ENCODE measurements around the gene ZIM2.

The ZIM2 gene

DNA sequence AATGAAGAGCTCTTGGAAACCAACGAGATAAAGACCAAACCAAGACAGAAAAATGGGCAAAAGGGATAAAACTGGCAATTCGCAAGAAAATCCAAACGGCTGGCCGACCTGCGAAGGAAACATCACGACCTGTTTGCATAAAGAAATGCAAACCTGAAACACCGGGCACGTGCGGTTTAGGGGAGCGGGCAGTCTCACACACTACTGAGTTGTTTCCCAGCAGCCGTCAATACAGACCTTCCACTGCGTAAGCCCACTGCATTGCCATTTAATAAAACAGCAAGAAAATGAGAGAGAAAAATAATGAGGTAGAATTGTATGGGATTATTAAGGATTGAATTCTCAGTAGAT is 642 bp upstream of the ZIM2 start:
- no peaks in the 10 kb centered on the region for H3K36me3 ChIP-seq (ENCODE audit: control insufficient read depth in 2 of 2, insufficient read depth in 1 of 2, low read length in 2 of 2)
- H3K27ac ChIP-seq (ENCODE audit: extremely low read depth, low read depth, low read length) = no peak overlapping the region
- H3K9me3 ChIP-seq (ENCODE audit: control insufficient read depth, insufficient read depth, low read depth, low read length) = no peaks in the 10 kb centered on the region
- no peak overlapping the region for H3K4me3 ChIP-seq (ENCODE audit: low read depth, low read length)
- POLR2A ChIA-PET = no interaction called here
- H3K4me1 ChIP-seq (ENCODE audit: control insufficient read depth, insufficient read depth, low read length) = no peaks in the 10 kb centered on the region
- no peak for TF ChIP-seq GLI2 (tag by site-specific recombination; IDR thresholded peaks at IDR 0.05; ENCODE audit: borderline replicate concordance, low read depth)
- no peak for TF ChIP-seq SETDB1 (IDR thresholded peaks at IDR 0.05; ENCODE audit: insufficient read length, low read length)
- no peak for TF ChIP-seq SP7 (tag by site-specific recombination; IDR thresholded peaks at IDR 0.05)
- no peak for TF ChIP-seq ZNF155 (tag by site-specific recombination; IDR thresholded peaks at IDR 0.05)
- TF ChIP-seq ZNF311 (tag by site-specific recombination; IDR thresholded peaks at IDR 0.05; ENCODE audit: borderline replicate concordance) = no peak
- TF ChIP-seq, protein P1, sequence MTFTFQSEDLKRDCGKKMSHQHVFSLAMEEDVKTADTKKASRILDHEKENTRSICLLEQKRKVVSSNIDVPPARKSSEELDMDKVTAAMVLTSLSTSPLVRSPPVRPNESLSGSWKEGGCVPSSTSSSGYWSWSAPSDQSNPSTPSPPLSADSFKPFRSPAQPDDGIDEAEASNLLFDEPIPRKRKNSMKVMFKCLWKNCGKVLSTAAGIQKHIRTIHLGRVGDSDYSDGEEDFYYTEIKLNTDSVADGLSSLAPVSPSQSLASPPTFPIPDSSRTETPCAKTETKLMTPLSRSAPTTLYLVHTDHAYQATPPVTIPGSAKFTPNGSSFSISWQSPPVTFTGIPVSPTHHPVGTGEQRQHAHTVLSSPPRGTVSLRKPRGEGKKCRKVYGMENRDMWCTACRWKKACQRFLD (tag by site-specific recombination; IDR thresholded peaks at IDR 0.05) = no peak
- no peak for TF ChIP-seq KLF9 (tag by site-specific recombination; IDR thresholded peaks at IDR 0.05; ENCODE audit: low read depth)
- TF ChIP-seq, protein P2, sequence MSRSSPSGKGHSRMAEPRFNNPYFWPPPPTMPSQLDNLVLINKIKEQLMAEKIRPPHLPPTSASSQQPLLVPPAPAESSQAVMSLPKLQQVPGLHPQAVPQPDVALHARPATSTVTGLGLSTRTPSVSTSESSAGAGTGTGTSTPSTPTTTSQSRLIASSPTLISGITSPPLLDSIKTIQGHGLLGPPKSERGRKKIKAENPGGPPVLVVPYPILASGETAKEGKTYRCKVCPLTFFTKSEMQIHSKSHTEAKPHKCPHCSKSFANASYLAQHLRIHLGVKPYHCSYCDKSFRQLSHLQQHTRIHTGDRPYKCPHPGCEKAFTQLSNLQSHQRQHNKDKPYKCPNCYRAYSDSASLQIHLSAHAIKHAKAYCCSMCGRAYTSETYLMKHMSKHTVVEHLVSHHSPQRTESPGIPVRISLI (tag by site-specific recombination; IDR thresholded peaks at IDR 0.05) = no peak
- TF ChIP-seq, protein P3, sequence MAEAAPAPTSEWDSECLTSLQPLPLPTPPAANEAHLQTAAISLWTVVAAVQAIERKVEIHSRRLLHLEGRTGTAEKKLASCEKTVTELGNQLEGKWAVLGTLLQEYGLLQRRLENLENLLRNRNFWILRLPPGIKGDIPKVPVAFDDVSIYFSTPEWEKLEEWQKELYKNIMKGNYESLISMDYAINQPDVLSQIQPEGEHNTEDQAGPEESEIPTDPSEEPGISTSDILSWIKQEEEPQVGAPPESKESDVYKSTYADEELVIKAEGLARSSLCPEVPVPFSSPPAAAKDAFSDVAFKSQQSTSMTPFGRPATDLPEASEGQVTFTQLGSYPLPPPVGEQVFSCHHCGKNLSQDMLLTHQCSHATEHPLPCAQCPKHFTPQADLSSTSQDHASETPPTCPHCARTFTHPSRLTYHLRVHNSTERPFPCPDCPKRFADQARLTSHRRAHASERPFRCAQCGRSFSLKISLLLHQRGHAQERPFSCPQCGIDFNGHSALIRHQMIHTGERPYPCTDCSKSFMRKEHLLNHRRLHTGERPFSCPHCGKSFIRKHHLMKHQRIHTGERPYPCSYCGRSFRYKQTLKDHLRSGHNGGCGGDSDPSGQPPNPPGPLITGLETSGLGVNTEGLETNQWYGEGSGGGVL (tag by site-specific recombination; IDR thresholded peaks at IDR 0.05) = no peak
- TF ChIP-seq, protein P4, sequence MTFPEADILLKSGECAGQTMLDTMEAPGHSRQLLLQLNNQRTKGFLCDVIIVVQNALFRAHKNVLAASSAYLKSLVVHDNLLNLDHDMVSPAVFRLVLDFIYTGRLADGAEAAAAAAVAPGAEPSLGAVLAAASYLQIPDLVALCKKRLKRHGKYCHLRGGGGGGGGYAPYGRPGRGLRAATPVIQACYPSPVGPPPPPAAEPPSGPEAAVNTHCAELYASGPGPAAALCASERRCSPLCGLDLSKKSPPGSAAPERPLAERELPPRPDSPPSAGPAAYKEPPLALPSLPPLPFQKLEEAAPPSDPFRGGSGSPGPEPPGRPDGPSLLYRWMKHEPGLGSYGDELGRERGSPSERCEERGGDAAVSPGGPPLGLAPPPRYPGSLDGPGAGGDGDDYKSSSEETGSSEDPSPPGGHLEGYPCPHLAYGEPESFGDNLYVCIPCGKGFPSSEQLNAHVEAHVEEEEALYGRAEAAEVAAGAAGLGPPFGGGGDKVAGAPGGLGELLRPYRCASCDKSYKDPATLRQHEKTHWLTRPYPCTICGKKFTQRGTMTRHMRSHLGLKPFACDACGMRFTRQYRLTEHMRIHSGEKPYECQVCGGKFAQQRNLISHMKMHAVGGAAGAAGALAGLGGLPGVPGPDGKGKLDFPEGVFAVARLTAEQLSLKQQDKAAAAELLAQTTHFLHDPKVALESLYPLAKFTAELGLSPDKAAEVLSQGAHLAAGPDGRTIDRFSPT (tag by site-specific recombination; IDR thresholded peaks at IDR 0.05) = no peak
- TF ChIP-seq ZNF146 (tag by site-specific recombination; IDR thresholded peaks at IDR 0.05) = no peak
- CTCF ChIA-PET = no interaction called here

DNA sequence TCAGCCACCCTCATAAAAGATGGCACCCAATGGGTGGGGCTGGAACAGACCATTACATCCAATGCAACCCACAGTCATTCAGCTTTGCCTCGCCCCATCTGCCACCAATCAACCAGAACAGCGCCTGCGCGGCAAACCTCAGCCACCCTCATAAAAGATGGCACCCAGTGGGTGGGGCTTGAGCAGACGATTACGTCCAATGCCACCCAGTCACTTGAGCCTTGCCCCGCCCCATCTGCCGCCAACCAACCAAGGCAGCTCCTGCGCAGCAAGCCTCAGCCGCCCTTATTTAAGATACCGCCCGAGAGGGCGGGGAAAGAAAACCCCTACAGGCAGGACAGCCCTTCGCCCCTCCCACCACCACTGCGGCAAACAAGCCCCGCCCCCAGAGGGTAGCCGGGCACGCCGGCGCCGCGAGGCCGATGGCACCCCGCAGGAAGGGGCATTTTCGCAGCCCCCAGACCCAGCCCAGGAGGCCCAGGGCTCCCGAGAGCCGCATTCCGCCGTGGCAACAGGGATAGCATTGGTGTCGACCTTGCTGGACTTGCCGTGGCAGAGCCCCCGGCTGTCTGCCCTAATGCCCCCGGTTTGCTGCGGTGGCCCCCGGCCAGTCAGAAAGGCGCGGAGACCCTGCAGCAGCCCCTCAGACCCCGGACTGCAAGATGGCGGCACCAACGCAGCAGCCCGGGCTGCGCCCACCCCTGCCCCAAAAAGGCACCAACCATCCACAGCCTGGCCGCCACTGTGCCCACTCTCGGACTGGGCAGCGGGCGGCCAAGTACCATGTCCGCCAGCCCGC is 675 bp downstream of the ZIM2 start:
- H3K4me3 ChIP-seq (ENCODE audit: low read depth, low read length) = no peak overlapping the region
- ChIA-PET POLR2A (no interaction called here), CTCF (no interaction called here)
- no peaks in the 10 kb centered on the region for H3K4me1 ChIP-seq (ENCODE audit: control insufficient read depth, insufficient read depth, low read length)
- no peaks in the 10 kb centered on the region for H3K36me3 ChIP-seq (ENCODE audit: control insufficient read depth in 2 of 2, insufficient read depth in 1 of 2, low read length in 2 of 2)
- H3K27ac ChIP-seq (ENCODE audit: extremely low read depth, low read depth, low read length) = no peak overlapping the region
- no peaks in the 10 kb centered on the region for H3K9me3 ChIP-seq (ENCODE audit: control insufficient read depth, insufficient read depth, low read depth, low read length)
- TF ChIP-seq KLF16 (tag by site-specific recombination; IDR thresholded peaks at IDR 0.05) (no peak), ZNF211 (tag by site-specific recombination; IDR thresholded peaks at IDR 0.05; ENCODE audit: low read depth) (no peak), ZNF707 (tag by site-specific recombination; IDR thresholded peaks at IDR 0.05) (no peak), WT1 (tag by site-specific recombination; IDR thresholded peaks at IDR 0.05) (no peak), ZNF521 (tag by site-specific recombination; IDR thresholded peaks at IDR 0.05) (no peak), KLF8 (tag by site-specific recombination; IDR thresholded peaks at IDR 0.05) (no peak), ZEB2 (tag by site-specific recombination; IDR thresholded peaks at IDR 0.05) (no peak)
- TF ChIP-seq, protein P5, sequence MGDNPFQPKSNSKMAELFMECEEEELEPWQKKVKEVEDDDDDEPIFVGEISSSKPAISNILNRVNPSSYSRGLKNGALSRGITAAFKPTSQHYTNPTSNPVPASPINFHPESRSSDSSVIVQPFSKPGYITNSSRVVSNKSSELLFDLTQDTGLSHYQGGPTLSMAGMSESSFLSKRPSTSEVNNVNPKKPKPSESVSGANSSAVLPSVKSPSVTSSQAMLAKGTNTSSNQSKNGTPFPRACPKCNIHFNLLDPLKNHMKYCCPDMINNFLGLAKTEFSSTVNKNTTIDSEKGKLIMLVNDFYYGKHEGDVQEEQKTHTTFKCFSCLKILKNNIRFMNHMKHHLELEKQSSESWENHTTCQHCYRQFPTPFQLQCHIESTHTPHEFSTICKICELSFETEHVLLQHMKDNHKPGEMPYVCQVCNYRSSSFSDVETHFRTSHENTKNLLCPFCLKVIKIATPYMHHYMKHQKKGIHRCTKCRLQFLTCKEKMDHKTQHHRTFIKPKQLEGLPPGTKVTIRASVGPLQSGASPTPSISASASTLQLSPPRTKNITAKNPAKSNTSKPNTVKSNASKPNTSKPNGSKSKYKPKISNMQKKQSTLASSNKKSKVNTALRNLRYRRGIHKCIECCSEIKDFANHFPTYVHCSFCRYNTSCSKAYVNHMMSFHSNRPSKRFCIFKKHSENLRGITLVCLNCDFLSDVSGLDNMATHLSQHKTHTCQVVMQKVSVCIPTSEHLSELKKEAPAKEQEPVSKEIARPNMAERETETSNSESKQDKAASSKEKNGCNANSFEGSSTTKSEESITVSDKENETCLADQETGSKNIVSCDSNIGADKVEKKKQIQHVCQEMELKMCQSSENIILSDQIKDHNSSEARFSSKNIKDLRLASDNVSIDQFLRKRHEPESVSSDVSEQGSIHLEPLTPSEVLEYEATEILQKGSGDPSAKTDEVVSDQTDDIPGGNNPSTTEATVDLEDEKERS (tag by site-specific recombination; IDR thresholded peaks at IDR 0.05) = no peak
- TF ChIP-seq, protein P6, sequence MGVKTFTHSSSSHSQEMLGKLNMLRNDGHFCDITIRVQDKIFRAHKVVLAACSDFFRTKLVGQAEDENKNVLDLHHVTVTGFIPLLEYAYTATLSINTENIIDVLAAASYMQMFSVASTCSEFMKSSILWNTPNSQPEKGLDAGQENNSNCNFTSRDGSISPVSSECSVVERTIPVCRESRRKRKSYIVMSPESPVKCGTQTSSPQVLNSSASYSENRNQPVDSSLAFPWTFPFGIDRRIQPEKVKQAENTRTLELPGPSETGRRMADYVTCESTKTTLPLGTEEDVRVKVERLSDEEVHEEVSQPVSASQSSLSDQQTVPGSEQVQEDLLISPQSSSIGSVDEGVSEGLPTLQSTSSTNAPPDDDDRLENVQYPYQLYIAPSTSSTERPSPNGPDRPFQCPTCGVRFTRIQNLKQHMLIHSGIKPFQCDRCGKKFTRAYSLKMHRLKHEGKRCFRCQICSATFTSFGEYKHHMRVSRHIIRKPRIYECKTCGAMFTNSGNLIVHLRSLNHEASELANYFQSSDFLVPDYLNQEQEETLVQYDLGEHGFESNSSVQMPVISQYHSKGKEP (tag by site-specific recombination; IDR thresholded peaks at IDR 0.05) = no peak
- TF ChIP-seq, protein P7, sequence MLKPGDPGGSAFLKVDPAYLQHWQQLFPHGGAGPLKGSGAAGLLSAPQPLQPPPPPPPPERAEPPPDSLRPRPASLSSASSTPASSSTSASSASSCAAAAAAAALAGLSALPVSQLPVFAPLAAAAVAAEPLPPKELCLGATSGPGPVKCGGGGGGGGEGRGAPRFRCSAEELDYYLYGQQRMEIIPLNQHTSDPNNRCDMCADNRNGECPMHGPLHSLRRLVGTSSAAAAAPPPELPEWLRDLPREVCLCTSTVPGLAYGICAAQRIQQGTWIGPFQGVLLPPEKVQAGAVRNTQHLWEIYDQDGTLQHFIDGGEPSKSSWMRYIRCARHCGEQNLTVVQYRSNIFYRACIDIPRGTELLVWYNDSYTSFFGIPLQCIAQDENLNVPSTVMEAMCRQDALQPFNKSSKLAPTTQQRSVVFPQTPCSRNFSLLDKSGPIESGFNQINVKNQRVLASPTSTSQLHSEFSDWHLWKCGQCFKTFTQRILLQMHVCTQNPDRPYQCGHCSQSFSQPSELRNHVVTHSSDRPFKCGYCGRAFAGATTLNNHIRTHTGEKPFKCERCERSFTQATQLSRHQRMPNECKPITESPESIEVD (tag by site-specific recombination; IDR thresholded peaks at IDR 0.05) = no peak
